ENCODE measurements around the gene ACSS3.

DNA sequence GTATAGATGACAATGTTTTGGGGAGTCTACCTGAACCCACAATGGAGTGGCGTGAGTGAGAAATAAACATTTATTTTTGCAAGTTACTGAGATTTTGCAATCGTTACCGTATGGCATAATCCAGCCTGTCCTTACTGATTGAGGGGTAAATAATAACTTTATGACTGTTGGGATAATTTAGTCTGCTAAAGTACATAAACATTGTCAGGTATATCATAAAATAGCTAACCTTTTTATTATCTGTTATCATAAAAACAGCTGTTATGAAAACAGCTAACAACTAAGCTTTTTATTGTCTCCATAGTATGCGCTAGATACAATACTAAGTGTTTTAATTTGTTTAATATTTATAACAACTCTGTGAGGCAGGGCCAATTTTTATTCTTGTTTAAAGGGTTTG lies 10.3 kb downstream of the ACSS3 start:
- TF ChIP-seq POLR2A (IDR thresholded peaks at IDR 0.05): no peak
- no peak for TF ChIP-seq EP300 (IDR thresholded peaks at IDR 0.05)
- TF ChIP-seq, protein P1, sequence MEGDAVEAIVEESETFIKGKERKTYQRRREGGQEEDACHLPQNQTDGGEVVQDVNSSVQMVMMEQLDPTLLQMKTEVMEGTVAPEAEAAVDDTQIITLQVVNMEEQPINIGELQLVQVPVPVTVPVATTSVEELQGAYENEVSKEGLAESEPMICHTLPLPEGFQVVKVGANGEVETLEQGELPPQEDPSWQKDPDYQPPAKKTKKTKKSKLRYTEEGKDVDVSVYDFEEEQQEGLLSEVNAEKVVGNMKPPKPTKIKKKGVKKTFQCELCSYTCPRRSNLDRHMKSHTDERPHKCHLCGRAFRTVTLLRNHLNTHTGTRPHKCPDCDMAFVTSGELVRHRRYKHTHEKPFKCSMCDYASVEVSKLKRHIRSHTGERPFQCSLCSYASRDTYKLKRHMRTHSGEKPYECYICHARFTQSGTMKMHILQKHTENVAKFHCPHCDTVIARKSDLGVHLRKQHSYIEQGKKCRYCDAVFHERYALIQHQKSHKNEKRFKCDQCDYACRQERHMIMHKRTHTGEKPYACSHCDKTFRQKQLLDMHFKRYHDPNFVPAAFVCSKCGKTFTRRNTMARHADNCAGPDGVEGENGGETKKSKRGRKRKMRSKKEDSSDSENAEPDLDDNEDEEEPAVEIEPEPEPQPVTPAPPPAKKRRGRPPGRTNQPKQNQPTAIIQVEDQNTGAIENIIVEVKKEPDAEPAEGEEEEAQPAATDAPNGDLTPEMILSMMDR (IDR thresholded peaks at IDR 0.05): no peak
